ENCODE data around the gene ORM1.

DNA sequence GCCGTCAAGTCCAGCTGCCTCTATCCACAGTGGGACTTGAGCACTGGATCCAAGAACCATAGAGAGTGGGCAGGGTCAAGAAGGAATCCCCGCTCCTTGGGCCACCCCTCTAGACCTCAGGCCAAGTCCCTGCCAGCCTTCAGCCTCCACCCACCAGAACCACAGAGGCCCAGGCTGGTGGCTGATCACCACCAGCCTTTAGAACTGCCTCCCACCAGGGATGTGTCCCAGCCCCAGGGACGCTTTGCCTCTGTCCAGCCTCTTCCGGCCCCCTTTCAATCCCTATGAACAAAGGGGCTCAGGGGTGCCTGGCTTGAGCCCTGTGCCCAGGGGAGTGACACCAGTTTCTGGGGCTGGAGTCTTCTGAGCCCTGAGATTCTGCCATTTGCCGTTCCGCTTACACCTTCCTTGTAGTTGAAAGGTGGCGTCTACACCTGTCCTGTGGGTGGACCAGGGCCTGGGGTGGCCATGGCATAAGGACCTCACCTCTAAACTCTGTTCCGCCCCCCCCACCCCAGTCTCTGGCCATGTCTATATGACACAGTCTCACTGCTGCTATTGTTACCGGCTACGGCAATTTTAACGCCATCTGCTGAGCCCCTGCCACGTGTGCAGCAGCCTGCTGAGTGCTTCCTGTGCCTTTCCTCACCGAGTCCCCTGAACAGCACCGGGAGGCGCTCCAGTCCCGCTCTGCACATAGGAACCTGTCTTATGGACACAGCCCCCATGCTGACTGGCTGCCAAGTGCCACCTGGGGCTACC is 35.7 kb upstream of the ORM1 start:
- TF ChIP-seq, protein P1, sequence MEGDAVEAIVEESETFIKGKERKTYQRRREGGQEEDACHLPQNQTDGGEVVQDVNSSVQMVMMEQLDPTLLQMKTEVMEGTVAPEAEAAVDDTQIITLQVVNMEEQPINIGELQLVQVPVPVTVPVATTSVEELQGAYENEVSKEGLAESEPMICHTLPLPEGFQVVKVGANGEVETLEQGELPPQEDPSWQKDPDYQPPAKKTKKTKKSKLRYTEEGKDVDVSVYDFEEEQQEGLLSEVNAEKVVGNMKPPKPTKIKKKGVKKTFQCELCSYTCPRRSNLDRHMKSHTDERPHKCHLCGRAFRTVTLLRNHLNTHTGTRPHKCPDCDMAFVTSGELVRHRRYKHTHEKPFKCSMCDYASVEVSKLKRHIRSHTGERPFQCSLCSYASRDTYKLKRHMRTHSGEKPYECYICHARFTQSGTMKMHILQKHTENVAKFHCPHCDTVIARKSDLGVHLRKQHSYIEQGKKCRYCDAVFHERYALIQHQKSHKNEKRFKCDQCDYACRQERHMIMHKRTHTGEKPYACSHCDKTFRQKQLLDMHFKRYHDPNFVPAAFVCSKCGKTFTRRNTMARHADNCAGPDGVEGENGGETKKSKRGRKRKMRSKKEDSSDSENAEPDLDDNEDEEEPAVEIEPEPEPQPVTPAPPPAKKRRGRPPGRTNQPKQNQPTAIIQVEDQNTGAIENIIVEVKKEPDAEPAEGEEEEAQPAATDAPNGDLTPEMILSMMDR (IDR thresholded peaks at IDR 0.05): no peak
- TF ChIP-seq POLR2A (IDR thresholded peaks at IDR 0.05): no peak
